Activated T-helper 2 cell treated with anti-CD3 and anti-CD28 coated beads, Interferon-gamma antibody, Interleukin-2, Interleukin-4, amounts not matched to agents 10 μg/mL and 5 μg/mL and 100 μg/mL, durations not matched to agents 14 hours and 24 hours and 36 hours (primary cell): Measurements from ENCODE around the gene RHBDD1. TPM values are rescaled to one million over a fixed set of nuclear protein-coding genes. Genes with fewer than 3 reads are reported as not detected.
A peak's percentile ranks its signal among the peaks of the same experiment; 100 is the strongest.

Source experiments
- DNase-seq: peaks from one replicate; pipeline ENCODE4 v3.0.0; 2021; ENCODE audit warnings: low spot score
- H3K27ac Mint-ChIP-seq: one replicate; pipeline ENCODE4 v1.8.0; 2021; ENCODE audit warnings: mixed read lengths
- H3K27me3 Mint-ChIP-seq: one replicate; pipeline ENCODE4 v1.8.0; 2021; ENCODE audit warnings: low read depth, mixed read lengths
- H3K36me3 Mint-ChIP-seq: one replicate; pipeline ENCODE4 v1.8.0; 2021; ENCODE audit warnings: low read depth, mixed read lengths
- H3K4me1 Mint-ChIP-seq: one replicate; pipeline ENCODE4 v1.8.0; 2021; ENCODE audit warnings: low read depth, mixed read lengths
- H3K4me3 Mint-ChIP-seq: one replicate; pipeline ENCODE4 v1.8.0; 2021; ENCODE audit warnings: low read depth, mild to moderate bottlenecking, moderate library complexity, mixed read lengths
- H3K9me3 Mint-ChIP-seq: one replicate; pipeline ENCODE4 v1.8.0; 2021; ENCODE audit warnings: mixed read lengths
- intact Hi-C: fragments of 100-400 bp; cut with micrococcal nuclease; formaldehyde crosslinking; loops from one replicate; pipeline ENCODE4 v1.15.1; 2023
- total RNA-seq: library from RNA; stranded (reverse); gene quantifications from 2 replicates; pipeline ENCODE4 v1.2.3, GENCODE V29; 2022

The RHBDD1 gene
- total RNA-seq, 1 donor from 2014 or later, result 40.9 TPM

- peaks cover 26% of the 10 kb centered on the region for H3K4me1 Mint-ChIP-seq
- H3K36me3 Mint-ChIP-seq, result no peaks in the 10 kb centered on the region
- H3K27ac Mint-ChIP-seq, result no peak overlapping the region
- H3K9me3 Mint-ChIP-seq, result no peaks in the 10 kb centered on the region
- no peak overlapping the region for H3K4me3 Mint-ChIP-seq
- DNase-seq, result no peak
- intact Hi-C loops, result loop anchor here (10.0 kb wide), 1 partner anchor 311 kb away; no protein-coding TSS in a partner anchor
- no peaks in the 10 kb centered on the region for H3K27me3 Mint-ChIP-seq
Observed at GRCh38 chr2:226795281-226796011, 40.4 kb upstream of the RHBDD1 start.

GRCh38 chr2:226796012-226796839 is 39.6 kb upstream of the RHBDD1 start:
- Mint-ChIP-seq H3K4me1 (peaks cover 25% of the 10 kb centered on the region), H3K36me3 (no peaks in the 10 kb centered on the region), H3K27me3 (peaks cover 1% of the 10 kb centered on the region), H3K27ac (no peak overlapping the region), H3K9me3 (no peaks in the 10 kb centered on the region), H3K4me3 (no peak overlapping the region)
- intact Hi-C loops, result loop anchor here (10.0 kb wide), 1 partner anchor 311 kb away; no protein-coding TSS in a partner anchor
- DNase-seq, result no peak

GRCh38 chr2:226796840-226797288 is 39.0 kb upstream of the RHBDD1 start:
- DNase-seq, result no peak
- Mint-ChIP-seq H3K27me3 (peaks cover 1% of the 10 kb centered on the region), H3K36me3 (no peaks in the 10 kb centered on the region), H3K27ac (no peak overlapping the region), H3K9me3 (no peaks in the 10 kb centered on the region), H3K4me1 (peaks cover 26% of the 10 kb centered on the region), H3K4me3 (no peak overlapping the region)
- intact Hi-C loops, result loop anchor here (10.0 kb wide), 1 partner anchor 312 kb away; no protein-coding TSS in a partner anchor

- Mint-ChIP-seq H3K27ac (no peak overlapping the region), H3K4me3 (peak overlapping the region; percentile 39), H3K9me3 (no peaks in the 10 kb centered on the region), H3K4me1 (peaks cover 22% of the 10 kb centered on the region), H3K27me3 (peaks cover 2% of the 10 kb centered on the region), H3K36me3 (no peaks in the 10 kb centered on the region)
- intact Hi-C loops, result loop anchor here (10.0 kb wide), 1 partner anchor 313 kb away; no protein-coding TSS in a partner anchor
- DNase-seq, result no peak
Observed at GRCh38 chr2:226797289-226797988, 38.4 kb upstream of the RHBDD1 start.

GRCh38 chr2:226797989-226798421 is 37.8 kb upstream of the RHBDD1 start:
- H3K27ac Mint-ChIP-seq, result no peak overlapping the region
- no peak for DNase-seq

DNA sequence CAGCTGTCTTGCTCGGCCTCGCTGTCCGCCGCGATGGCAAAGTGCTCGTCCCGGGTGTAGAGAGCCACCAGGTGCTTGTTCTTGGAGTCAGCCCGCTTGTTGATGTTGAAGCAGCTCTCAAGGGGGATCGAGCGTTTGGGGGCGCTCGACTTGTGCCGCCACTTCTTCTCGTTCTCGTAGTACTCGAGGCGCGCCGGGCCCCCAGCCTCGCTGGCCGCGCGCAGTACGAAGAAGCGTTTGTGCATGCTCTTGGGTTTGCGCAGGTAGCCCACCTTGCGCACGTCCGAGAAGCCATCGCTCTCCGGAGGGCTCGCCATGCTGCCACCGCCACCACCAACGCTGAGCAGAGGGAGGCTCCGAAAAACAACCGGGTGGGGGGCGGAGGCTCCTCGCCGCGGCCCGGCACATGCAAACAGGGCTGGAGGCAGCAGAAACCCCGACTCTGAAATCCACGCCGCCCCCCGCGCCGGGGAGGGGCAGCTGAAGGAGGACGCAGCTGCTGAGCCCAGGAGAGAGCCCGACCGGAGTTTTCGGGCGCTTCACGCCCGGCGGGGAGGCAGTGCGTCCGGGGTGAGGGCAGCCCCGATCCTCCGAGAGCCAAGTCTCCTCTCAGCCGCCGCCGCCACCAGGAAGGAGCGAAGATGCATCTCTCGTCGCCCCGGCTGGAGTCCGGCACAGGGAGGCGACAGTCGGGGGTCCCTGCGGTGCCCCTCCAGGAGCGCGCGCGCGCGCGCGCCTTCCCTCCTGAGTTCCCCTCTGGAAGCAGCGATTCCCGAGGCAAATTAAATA is 37.2 kb upstream of the RHBDD1 start:
- Mint-ChIP-seq H3K27ac (no peak overlapping the region), H3K4me1 (peaks cover 18% of the 10 kb centered on the region), H3K27me3 (peaks cover 7% of the 10 kb centered on the region), H3K4me3 (peak overlapping the region; percentile 81), H3K9me3 (no peaks in the 10 kb centered on the region), H3K36me3 (no peaks in the 10 kb centered on the region)
- peak; percentile 37 for DNase-seq
- intact Hi-C loops, result loop anchor here (1.0 to 10.0 kb wide), 4 partner anchors 7 to 314 kb away; partner anchors contain the start of gene RHBDD1

More at GRCh38 chr2:226797989-226798421, 37.8 kb upstream of the RHBDD1 start:
- Mint-ChIP-seq H3K9me3 (no peaks in the 10 kb centered on the region), H3K36me3 (no peaks in the 10 kb centered on the region), H3K4me1 (peaks cover 20% of the 10 kb centered on the region), H3K27me3 (peaks cover 5% of the 10 kb centered on the region), H3K4me3 (peak overlapping the region; percentile 81)
- intact Hi-C loops, result loop anchor here (2.0 to 10.0 kb wide), 2 partner anchors 187 to 313 kb away; no protein-coding TSS in a partner anchor

DNA sequence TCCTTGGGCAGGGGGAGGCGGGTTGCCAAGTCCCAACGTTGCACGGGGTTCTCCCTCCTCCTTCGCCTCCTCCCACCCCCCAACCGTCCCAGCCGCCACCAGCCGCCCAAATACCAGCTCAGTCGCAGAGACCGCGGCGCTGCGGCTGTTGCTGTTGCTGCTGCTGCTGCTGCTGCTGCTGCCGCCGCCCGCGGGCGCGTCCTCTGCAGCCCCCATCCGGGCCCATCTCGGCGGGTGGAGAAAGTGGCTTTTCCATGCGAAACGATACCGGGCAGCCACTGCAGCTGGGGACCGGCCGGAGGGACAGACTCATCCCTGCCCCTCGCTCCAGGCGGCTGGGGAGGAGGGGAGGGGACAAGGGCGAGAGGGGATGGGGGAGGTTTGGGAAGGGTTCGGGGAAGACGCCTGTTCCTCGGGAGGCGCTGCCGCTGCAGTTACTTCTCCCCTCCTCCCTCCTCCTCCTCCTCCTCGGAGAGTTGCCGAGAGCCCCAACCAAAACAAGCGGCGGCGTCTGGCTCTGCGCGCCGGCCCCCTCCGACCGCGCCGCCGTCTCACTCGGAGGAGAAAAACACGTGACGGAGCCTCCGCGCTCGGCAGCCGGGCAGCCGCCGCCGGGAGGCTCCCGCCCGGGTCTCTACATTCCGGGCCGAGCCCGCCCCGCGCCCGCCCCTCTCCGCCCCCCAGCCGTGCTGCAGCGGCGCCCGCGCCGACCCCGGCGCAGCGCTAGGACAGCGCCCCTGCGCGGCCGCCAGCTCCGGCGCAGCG is 36.5 kb upstream of the RHBDD1 start, which contains the start of gene IRS1:
Gene IRS1, minus strand, starts transcription at position 610 of the 765 bp plus-strand sequence. CDS start 1,082 bp downstream, outside the sequence.
- intact Hi-C loops, result loop anchor here (1.0 to 10.0 kb wide), 4 partner anchors 8 to 315 kb away; partner anchors contain the start of gene RHBDD1
- Mint-ChIP-seq H3K9me3 (no peaks in the 10 kb centered on the region), H3K4me3 (peak within 1 kb of the TSS; percentile 81), H3K36me3 (no peaks in the 10 kb centered on the region), H3K27ac (no peak within 1 kb of the TSS), H3K4me1 (peaks cover 15% of the 10 kb centered on the region), H3K27me3 (peaks cover 9% of the 10 kb centered on the region)
- peak; percentile 47 for DNase-seq

DNA sequence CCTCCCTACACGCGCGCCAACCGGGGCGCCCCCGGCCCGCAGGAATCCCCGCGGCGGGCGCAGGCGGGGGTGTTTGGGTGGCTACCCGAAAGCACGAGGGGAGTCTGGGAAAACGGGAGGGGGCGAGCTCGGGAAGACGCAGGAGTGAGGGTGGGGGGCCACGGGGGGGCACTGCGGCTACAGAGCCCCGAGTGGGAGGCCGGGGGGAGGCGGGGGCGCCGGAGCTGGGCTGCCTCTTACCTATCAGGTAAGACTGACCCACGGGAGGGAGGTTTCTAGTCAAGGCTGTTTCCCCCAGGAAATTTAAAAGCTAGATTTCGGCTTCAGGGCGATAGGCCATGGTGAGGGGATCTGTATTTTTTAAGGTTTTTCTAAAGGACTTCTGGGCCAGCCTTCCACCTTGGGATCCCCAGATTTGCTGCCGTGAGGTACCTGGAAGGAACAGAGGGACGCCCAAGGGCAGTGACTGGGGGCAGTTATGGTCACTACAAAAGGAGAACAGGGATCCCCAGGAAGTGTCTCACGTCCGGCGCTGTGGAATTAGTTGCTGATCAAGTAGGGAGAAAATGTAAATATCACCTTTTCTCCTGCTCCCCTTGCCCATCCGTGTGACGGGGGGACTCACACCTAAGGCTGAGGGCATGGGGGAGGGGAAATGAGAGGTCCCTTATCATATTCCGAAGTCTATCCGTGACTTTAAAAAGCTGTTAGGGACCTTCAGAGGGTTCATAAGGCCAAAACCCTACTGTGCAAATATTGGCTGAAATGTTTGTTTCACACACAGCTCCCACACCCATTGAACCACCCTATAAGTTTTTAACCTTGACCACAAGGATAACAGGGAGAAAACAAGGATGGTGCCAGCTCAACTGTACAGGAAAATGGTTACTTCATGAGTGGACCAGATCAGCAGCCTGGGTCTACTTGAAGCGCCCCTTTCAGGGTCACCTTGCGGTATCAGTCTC is 35.6 kb upstream of the RHBDD1 start:
- no peaks in the 10 kb centered on the region for H3K36me3 Mint-ChIP-seq
- H3K9me3 Mint-ChIP-seq, result no peaks in the 10 kb centered on the region
- H3K4me1 Mint-ChIP-seq, result peaks cover 14% of the 10 kb centered on the region
- DNase-seq, result peak; percentile 8
- peaks cover 13% of the 10 kb centered on the region for H3K27me3 Mint-ChIP-seq
- peak overlapping the region; percentile 52 for H3K27ac Mint-ChIP-seq
- H3K4me3 Mint-ChIP-seq, result peak overlapping the region; percentile 79
- intact Hi-C loops, result loop anchor here (1.0 to 10.0 kb wide), 6 partner anchors 9 to 445 kb away; partner anchors contain the start of gene RHBDD1

GRCh38 chr2:226800941-226801784 is 34.7 kb upstream of the RHBDD1 start:
- peaks cover 13% of the 10 kb centered on the region for H3K27me3 Mint-ChIP-seq
- no peaks in the 10 kb centered on the region for H3K9me3 Mint-ChIP-seq
- H3K4me3 Mint-ChIP-seq, result peak overlapping the region; percentile 79
- intact Hi-C loops, result loop anchor here (5.0 to 10.0 kb wide), 2 partner anchors 379 to 446 kb away; no protein-coding TSS in a partner anchor
- no peaks in the 10 kb centered on the region for H3K36me3 Mint-ChIP-seq
- DNase-seq, result peak; percentile 63
- H3K4me1 Mint-ChIP-seq, result peaks cover 14% of the 10 kb centered on the region
- peak overlapping the region; percentile 52 for H3K27ac Mint-ChIP-seq
